DMS114 treated with DMSO at 0.1 percent for 48 hours (cell line): Measurements from ENCODE around the gene ZFAND6.
A peak's percentile ranks its signal among the peaks of the same experiment; 100 is the strongest.

ENCODE experiments used
- DNase-seq: peaks from one replicate; lab custom pipeline; 2025; ENCODE audit not compliant: unreplicated experiment; lab: John Stamatoyannopoulos, UW

The ZFAND6 gene

GRCh38 chr15:80163897-80164296 is 104.4 kb downstream of the ZFAND6 start:
- DNase-seq = no peak

GRCh38 chr15:80167936-80168335 is 108.5 kb downstream of the ZFAND6 start:
- DNase-seq = no peak

GRCh38 chr15:80168421-80168820 is 108.9 kb downstream of the ZFAND6 start:
- no peak for DNase-seq

GRCh38 chr15:80169768-80170357 is 110.4 kb downstream of the ZFAND6 start:
- no peak for DNase-seq

- DNase-seq = no peak
These were observed 111.1 kb downstream of the ZFAND6 start for GRCh38 chr15:80170596-80170995.

- no peak for DNase-seq
These were observed 112.3 kb downstream of the ZFAND6 start for GRCh38 chr15:80171787-80172186.

- DNase-seq = no peak
These were observed 112.9 kb downstream of the ZFAND6 start for GRCh38 chr15:80172401-80172800.

GRCh38 chr15:80173022-80173759 is 113.7 kb downstream of the ZFAND6 start:
- peak; percentile 32 for DNase-seq

- no peak for DNase-seq
These were observed 114.7 kb downstream of the ZFAND6 start for GRCh38 chr15:80174017-80174746.

GRCh38 chr15:80175436-80175835 is 116.0 kb downstream of the ZFAND6 start:
- no peak for DNase-seq

GRCh38 chr15:80176443-80176842 is 117.0 kb downstream of the ZFAND6 start:
- no peak for DNase-seq

- no peak for DNase-seq
These were observed 117.7 kb downstream of the ZFAND6 start for GRCh38 chr15:80177156-80177555.

GRCh38 chr15:80179025-80179759 is 119.7 kb downstream of the ZFAND6 start:
- DNase-seq = no peak

- DNase-seq = no peak
These were observed 120.5 kb downstream of the ZFAND6 start for GRCh38 chr15:80179935-80180334.

- DNase-seq = no peak
These were observed 121.0 kb downstream of the ZFAND6 start for GRCh38 chr15:80180468-80180867.

- no peak for DNase-seq
These were observed 121.5 kb downstream of the ZFAND6 start for GRCh38 chr15:80180986-80181385.

- no peak for DNase-seq
These were observed 123.3 kb downstream of the ZFAND6 start for GRCh38 chr15:80182611-80183261.

GRCh38 chr15:80183306-80183705 is 123.8 kb downstream of the ZFAND6 start:
- no peak for DNase-seq

- peak; percentile 5 for DNase-seq
These were observed 124.4 kb downstream of the ZFAND6 start for GRCh38 chr15:80183886-80184285.

- DNase-seq = no peak
These were observed 125.1 kb downstream of the ZFAND6 start for GRCh38 chr15:80184554-80184953.

GRCh38 chr15:80185152-80185551 is 125.7 kb downstream of the ZFAND6 start:
- no peak for DNase-seq
